H1 (cell line): ENCODE measurements around the gene RAB40B.

Experiments used
- CEBPB ChIP-seq: IDR thresholded peaks from 2 replicates; pipeline ENCODE4 v1.6.1; 2012; ENCODE audit warnings: low read depth, low read length
- EP300 ChIP-seq, 2 experiments: IDR thresholded peaks; 1 replicate in 1 of 2; 2 replicates in 1 of 2; pipeline ENCODE4 v1.6.1; 2011 to 2012; ENCODE audit warnings: low read depth in 2 of 2, low read length in 2 of 2, mild to moderate bottlenecking in 2 of 2, borderline replicate concordance in 1 of 2, inconsistent platforms in 1 of 2, moderate library complexity in 1 of 2
- JUND ChIP-seq: IDR thresholded peaks from 2 replicates; pipeline ENCODE4 v1.6.1; 2011; ENCODE audit warnings: mild to moderate bottlenecking, improper control_type of control experiment, low read length
- MAFK ChIP-seq: IDR thresholded peaks from 2 replicates; pipeline ENCODE4 v1.6.1; 2012; ENCODE audit warnings: low read depth, mild to moderate bottlenecking, improper control_type of control experiment, low read length
- POLR2AphosphoS5 ChIP-seq: IDR thresholded peaks from 2 replicates; pipeline ENCODE4 v1.6.1; 2011; ENCODE audit warnings: low read depth, low read length
- SP2 ChIP-seq: IDR thresholded peaks from 2 replicates; pipeline ENCODE4 v1.6.1; 2012; ENCODE audit warnings: mild to moderate bottlenecking, low read length, inconsistent platforms
- TCF12 ChIP-seq: IDR thresholded peaks from 2 replicates; pipeline ENCODE4 v1.6.1; 2011; ENCODE audit warnings: low read depth, mild to moderate bottlenecking, low read length
- TF ChIP-seq, protein P1 (sequence below), 3 experiments: IDR thresholded peaks; 1 replicate in 2 of 3; 2 replicates in 1 of 3; pipeline versions ENCODE4 v1.5.1 to v1.6.1; 2011; ENCODE audit warnings: low read length in 3 of 3, mild to moderate bottlenecking in 3 of 3, inconsistent platforms in 2 of 3, low read depth in 1 of 3, moderate library complexity in 1 of 3; ENCODE audit not compliant: insufficient read depth in 1 of 3; ENCODE audit errors: control extremely low read depth in 1 of 3

DNA sequence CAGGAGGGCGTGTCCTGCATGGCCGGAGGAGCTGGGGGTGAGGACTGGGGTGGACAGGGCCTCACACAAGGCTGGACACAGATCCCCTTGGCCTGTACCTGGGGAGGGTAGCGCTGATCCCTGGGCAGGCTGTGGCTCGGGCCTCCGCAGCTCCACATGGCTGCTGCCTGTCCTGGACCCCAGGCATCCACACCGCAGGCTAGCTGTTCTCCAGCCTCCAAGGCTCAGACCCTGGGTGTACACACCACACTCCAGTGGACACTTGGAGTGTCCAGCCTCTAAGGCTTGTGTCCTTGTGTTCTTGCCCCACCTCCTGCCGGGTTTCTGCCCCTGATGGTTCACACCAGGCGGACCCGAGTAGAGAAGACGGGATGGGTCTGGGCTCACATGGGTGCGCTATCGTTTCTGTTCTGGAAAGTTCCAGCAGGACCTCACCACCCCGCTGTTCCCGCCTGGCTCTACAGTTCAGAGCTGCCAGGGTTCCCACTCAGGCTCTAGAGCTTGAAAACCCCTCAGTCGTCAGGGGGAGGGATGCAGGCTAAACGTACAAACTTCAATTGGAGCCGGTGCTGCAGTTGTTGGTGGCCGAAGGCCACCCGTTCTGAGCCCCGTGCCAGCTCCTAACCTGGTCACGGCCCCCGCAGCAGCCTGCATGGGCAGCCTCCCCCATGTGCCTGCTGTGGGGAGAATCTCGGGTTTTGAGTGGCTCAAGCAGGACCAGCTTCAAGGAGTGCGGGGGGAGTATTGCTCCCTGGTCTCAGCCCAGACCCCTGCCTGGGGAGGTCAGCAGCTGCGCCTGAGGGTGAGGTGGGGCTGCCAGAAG, 11.4 kb upstream of the RAB40B start:
- no peak for TF ChIP-seq EP300 (IDR thresholded peaks at IDR 0.05; ENCODE audit: borderline replicate concordance in 1 of 2, low read depth in 2 of 2, low read length in 2 of 2)
- no peak for TF ChIP-seq CEBPB
- no peak for TF ChIP-seq POLR2AphosphoS5
- TF ChIP-seq JUND = no peak
- TF ChIP-seq SP2 = no peak
- no peak for TF ChIP-seq MAFK
- TF ChIP-seq TCF12 = no peak
- TF ChIP-seq, protein P1, sequence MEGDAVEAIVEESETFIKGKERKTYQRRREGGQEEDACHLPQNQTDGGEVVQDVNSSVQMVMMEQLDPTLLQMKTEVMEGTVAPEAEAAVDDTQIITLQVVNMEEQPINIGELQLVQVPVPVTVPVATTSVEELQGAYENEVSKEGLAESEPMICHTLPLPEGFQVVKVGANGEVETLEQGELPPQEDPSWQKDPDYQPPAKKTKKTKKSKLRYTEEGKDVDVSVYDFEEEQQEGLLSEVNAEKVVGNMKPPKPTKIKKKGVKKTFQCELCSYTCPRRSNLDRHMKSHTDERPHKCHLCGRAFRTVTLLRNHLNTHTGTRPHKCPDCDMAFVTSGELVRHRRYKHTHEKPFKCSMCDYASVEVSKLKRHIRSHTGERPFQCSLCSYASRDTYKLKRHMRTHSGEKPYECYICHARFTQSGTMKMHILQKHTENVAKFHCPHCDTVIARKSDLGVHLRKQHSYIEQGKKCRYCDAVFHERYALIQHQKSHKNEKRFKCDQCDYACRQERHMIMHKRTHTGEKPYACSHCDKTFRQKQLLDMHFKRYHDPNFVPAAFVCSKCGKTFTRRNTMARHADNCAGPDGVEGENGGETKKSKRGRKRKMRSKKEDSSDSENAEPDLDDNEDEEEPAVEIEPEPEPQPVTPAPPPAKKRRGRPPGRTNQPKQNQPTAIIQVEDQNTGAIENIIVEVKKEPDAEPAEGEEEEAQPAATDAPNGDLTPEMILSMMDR (IDR thresholded peaks at IDR 0.05; ENCODE audit: control extremely low read depth in 1 of 3, insufficient read depth in 1 of 3, low read depth in 1 of 3, low read length in 3 of 3) = no peak
